GM21423 (cell line): ENCODE data around the gene FBRSL1.
A peak's percentile ranks its signal among the peaks of the same experiment; 100 is the strongest.
"Not testable (repeated sequence)": the region's sequence is repeated elsewhere in the genome, so short reads cannot be mapped to it uniquely, and the experiment has no call there.

Experiments used
- ATAC-seq: cut with Tn5 transposase; IDR thresholded peaks from one replicate; pipeline ENCODE4 v1.9.1; 2021; ENCODE audit warnings: mild to moderate bottlenecking, moderate library complexity; ENCODE audit not compliant: unreplicated experiment

Gene FBRSL1

DNA sequence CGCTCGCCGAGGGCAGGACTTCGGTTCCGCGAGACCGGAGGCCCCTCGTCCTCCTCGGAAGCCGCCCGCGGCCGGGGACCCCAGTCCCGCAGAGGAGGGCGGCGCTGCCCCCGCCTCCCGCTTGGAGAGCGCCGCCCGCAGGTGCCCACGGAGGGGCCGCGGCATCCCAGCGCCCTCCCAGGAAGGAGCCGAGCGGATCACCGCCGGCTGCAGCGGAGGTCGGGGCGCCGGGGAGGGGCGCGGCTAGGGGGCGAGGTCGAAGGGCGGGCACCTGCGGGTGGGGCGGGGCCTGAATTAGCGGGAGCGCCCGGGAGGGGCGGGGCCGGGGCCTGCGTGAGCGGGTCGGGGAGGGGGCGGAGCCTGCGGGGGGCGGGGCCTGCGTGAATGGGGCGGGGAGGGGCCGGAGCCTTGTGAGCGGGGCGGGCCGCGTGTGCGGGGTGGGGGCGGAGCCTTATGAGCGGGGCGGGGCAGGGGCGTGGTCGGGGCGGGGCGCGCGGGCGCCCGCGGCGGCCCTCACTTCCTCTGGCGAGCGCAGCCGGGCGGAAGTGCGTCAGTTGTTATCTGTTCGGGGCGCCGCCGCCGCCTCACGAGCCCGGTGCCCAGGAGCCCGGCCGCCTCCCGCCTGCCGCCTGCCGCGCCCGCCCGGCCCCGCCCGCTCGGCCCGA lies at the start of gene FBRSL1:
Gene FBRSL1 (plus strand): TSS at position 550 of the 665 bp plus-strand sequence.
- peak; percentile 54 for ATAC-seq

DNA sequence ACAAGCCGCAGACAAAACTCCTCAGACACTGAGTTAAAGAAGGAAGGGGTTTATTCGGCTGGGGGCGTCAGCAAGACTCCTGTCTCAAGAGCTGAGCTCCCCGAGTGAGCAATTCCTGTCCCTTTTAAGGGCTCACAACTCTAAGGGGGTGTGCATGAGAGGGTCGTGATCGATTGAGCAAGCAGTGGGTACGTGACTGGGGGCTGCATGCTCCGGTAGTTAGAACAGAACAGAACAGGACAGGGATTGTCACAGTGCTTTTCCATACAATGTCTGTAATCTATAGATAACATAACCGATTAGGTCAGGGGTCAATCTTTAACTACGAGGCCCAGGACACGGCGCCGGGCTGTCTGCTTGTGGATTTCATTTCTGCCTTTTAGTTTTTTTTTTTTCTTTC lies 49.5 kb upstream of the FBRSL1 start:
- not testable (repeated sequence) for ATAC-seq

- ATAC-seq: no peak
These were observed 47.8 kb upstream of the FBRSL1 start for GRCh38 chr12:132441871-132442863.

GRCh38 chr12:132443091-132443490 lies 46.9 kb upstream of the FBRSL1 start:
- no peak for ATAC-seq

- ATAC-seq: no peak
These were observed 45.7 kb upstream of the FBRSL1 start for GRCh38 chr12:132444283-132444682.

DNA sequence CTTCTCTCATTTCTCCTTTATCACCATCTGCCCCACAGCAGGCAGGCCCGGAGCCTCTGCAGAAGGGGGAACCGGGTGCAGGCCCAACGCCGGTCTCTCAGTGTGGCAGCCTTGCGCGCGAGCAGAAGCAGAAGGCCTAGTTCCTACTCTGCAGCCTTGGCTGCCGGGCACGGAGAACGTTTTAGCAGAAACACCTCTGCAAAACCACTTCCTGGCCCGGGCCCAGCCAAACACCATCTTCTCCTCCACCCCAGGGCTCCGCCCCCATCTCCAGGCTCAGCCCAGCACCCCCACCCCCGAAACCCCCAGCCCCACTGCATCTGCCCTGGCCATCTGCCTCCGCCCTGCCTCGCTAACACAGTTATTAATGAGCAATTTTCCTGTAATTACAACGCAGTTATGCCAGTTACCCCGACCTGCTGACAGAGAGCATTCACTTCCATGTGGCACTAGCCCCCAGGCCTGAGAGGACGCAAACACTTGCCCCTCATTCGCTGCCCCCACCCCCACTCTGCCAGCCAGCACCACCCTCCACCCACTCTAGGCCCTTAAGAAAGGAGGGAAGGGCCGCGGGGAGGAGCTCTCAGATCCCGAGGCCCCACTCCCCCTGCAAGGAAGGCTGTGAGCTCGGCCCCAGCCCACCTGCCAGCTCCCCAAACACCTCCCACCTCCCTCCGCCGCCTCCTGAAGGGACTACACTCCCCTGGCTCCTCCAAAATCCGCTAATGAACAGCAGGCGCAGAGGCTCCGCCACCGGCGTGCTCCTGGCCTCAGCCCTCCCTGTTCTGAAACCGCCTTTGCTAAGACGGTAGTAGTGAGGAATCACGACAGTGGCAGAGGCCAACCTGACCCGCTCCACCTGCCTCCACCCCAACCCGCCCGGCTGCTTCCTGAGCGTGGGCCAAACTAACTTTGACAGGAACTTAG lies 44.7 kb upstream of the FBRSL1 start:
- ATAC-seq: peak; percentile 68

- ATAC-seq: no peak
These were observed 43.9 kb upstream of the FBRSL1 start for GRCh38 chr12:132445884-132446632.

GRCh38 chr12:132446633-132447326 lies 43.2 kb upstream of the FBRSL1 start:
- ATAC-seq: no peak

DNA sequence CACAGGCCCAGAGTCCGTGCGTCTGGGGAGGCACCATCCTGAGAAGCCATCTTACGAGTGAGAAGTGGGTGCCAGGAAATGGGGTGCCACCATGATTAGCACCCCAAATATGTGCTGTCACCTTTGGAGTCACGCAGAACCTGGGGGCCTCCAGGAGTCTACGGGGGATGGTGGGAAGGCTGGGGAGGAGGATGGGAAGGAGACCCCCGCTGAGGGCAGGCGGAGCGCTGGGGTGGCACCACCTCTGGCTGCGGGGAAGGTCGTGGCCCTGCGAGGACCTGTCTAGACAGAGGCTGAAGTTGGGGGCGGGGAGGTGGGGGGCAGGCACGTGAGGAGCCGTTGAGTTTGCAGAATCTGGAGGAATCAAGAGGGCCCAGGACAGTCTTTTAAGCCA lies 42.6 kb upstream of the FBRSL1 start:
- ATAC-seq: no peak

DNA sequence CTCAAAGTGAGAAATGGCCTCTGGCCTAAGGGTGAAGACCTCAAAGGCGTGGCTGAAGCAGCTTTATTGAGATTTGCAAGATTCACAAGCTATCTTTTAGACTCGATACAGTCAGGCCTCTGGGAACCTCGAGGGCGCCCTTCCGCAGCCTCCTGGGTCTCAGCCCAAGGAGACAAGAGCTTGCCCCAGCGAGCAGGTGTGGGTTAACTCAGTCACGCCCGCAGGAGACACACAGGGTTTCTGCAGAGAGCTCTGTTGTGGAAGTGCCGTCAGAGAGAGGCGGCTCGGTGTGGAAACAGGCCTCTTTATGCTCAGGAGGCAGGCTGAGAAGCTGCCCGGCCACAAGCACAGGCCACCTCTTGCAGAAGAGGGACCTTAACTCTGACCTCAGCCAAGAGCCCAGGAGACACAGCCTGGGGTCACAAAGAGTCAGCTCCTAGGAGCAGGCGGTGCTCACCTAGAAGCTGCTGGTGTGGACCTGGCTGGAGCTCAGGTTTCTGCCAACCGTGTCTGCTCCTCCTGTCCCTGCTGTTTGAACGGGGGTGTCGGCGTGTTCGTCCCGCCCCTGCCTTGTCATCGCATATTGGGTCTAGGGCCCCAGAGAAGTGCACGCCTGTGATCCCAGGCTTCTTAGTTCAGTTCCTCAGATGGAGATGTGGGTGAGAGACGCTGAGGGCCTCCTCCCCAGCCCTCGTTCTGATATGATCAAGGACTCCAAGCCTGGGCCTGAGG lies 42.1 kb upstream of the FBRSL1 start:
- ATAC-seq: no peak

GRCh38 chr12:132448463-132448820 lies 41.5 kb upstream of the FBRSL1 start:
- ATAC-seq: no peak

- ATAC-seq: peak; percentile 33
These were observed 40.2 kb upstream of the FBRSL1 start for GRCh38 chr12:132449565-132450417.

DNA sequence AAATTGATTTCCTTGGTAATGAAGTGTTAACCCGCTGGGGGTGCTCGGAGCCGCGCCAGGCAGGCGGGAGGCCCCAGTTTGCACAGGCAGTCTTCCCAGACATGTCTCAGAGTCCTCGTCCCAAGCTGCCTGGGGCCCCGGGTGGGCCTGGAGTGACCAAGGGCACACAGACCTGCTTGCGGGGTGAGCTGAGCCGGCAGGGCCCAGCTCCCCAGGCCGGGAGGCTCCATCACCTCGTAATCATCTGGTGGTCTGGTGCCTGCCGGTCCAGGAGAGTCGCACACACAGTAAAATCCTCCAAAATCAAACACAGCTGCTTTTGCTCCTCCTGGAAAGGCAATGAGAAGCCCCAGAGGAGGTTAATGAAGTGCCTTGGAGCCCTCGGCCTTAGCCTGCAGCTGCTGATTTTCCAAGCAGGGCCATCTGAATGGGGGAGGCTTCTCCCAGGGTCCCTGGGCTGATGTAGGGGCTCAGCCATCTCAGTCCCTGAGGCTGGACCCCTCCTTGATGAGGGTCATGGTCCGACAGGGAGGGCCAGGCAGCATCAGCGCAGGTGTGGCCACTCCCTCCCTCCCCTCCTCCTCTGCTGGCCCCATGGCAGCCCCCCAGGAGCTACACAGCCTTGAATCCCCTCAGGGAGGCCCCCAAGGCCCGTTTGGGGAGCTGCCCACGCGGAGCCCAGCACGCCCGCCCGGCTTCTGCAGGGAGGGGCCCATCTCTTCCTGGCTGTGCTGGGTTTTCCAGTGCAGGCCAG lies 39.4 kb upstream of the FBRSL1 start:
- ATAC-seq: no peak

- ATAC-seq: peak; percentile 41
These were observed 38.6 kb upstream of the FBRSL1 start for GRCh38 chr12:132451172-132451835.

- no peak for ATAC-seq
These were observed 38.1 kb upstream of the FBRSL1 start for GRCh38 chr12:132451836-132452195.

- no peak for ATAC-seq
These were observed 37.2 kb upstream of the FBRSL1 start for GRCh38 chr12:132452596-132453350.
